ENCODE results near the gene AUTS2.

DNA sequence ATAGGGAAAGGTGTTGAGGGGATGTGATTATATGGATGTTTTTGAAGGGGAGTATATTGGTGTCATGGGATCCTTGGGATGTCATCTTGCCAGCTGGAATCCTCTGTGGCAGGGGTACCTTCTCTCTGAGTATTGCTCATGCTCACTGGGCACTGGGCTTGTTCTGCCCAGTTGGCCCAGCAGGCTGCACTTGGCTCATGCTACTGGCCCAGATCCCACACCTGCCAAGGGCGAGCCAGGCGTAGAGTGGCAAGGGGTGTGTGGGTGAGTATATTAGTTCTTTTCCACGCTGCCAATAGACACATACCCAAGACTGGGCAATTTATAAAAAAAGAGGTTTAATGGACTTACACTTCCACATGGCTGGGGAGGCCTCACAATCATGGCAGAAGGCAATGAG lies 311.9 kb downstream of the AUTS2 start:
- TF ChIP-seq, protein P1, sequence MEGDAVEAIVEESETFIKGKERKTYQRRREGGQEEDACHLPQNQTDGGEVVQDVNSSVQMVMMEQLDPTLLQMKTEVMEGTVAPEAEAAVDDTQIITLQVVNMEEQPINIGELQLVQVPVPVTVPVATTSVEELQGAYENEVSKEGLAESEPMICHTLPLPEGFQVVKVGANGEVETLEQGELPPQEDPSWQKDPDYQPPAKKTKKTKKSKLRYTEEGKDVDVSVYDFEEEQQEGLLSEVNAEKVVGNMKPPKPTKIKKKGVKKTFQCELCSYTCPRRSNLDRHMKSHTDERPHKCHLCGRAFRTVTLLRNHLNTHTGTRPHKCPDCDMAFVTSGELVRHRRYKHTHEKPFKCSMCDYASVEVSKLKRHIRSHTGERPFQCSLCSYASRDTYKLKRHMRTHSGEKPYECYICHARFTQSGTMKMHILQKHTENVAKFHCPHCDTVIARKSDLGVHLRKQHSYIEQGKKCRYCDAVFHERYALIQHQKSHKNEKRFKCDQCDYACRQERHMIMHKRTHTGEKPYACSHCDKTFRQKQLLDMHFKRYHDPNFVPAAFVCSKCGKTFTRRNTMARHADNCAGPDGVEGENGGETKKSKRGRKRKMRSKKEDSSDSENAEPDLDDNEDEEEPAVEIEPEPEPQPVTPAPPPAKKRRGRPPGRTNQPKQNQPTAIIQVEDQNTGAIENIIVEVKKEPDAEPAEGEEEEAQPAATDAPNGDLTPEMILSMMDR (conservative IDR thresholded peaks at IDR 0.05 in 1 of 2, IDR thresholded peaks at IDR 0.05 in 1 of 2; ENCODE audit: low read depth in 1 of 2, low read length in 2 of 2), result no peak
- no peak for TF ChIP-seq EZH2 (IDR thresholded peaks at IDR 0.05; ENCODE audit: low read length, missing control alignments)
